Kidney (tissue), 14 donors: ENCODE data around the gene PPME1. TPM values are rescaled to one million over a fixed set of nuclear protein-coding genes. Genes with fewer than 3 reads are reported as not detected.

ENCODE experiments used
- DNase-seq, 5 donors: peaks; one replicate each; pipeline ENCODE4 v3.0.0-alpha.2; 2013 to 2020
- FAIRE-seq: peaks from 2 replicates; lab custom pipeline; 2012; peaks lifted over from hg19 to GRCh38; lab: Jason Lieb, UNC
- H3K27ac ChIP-seq, 2 donors: one replicate each; pipeline ENCODE4 v1.7.0; 2013; ENCODE audit warnings: low read depth in 2 of 2, low read length in 2 of 2, inconsistent platforms in 1 of 2
- H3K27me3 ChIP-seq: one replicate; pipeline ENCODE4 v1.7.1; 2013; ENCODE audit warnings: low read length, inconsistent platforms; ENCODE audit not compliant: control insufficient read depth, insufficient read depth
- H3K36me3 ChIP-seq, 3 donors: one replicate each; pipeline versions ENCODE4 v1.7.0 to v1.7.1; 2013; ENCODE audit warnings: low read length in 3 of 3, control low read depth in 1 of 3, inconsistent platforms in 1 of 3; ENCODE audit not compliant: insufficient read depth in 3 of 3, control insufficient read depth in 2 of 3
- H3K4me1 ChIP-seq, 3 donors: one replicate each; pipeline versions ENCODE4 v1.7.0 to v1.7.1; 2013; ENCODE audit warnings: low read length in 3 of 3, inconsistent platforms in 1 of 3, low read depth in 1 of 3; ENCODE audit not compliant: control insufficient read depth in 2 of 3, insufficient read depth in 2 of 3
- H3K4me3 ChIP-seq, 3 donors: one replicate each; pipeline versions ENCODE4 v1.7.0 to v1.8.1; 2013; ENCODE audit warnings: low read length in 3 of 3, control low read depth in 1 of 3, inconsistent platforms in 1 of 3
- H3K9ac ChIP-seq, 3 donors: one replicate each; pipeline versions ENCODE4 v1.7.0 to v1.7.1; 2013; ENCODE audit warnings: low read length in 3 of 3, control low read depth in 1 of 3, inconsistent platforms in 1 of 3
- H3K9me3 ChIP-seq, 3 donors: one replicate each; pipeline versions ENCODE4 v1.7.0 to v1.7.1; 2013; ENCODE audit warnings: low read length in 3 of 3, control low read depth in 1 of 3, inconsistent platforms in 1 of 3; ENCODE audit not compliant: control insufficient read depth in 2 of 3, insufficient read depth in 1 of 3
- intact Hi-C: fragments of 100-400 bp; cut with DNase I; formaldehyde crosslinking; loops from one replicate; pipeline ENCODE4 v1.11.1; 2022
- polyA plus RNA-seq: library from polyadenylated mRNA; stranded (reverse); fragments of 350-450 nt; fragmentation: Illumina TruSeq; extraction: RNeasy Lipid Tissue Mini Kit (QIAGEN cat#74804); gene quantifications from one replicate; pipeline ENCODE4 v1.2.3, GENCODE V29; 2014; ENCODE audit warnings: low read depth, low replicate concordance; ENCODE audit not compliant: insufficient read depth
- total RNA-seq: library from RNA; stranded (reverse); fragmentation: NEBNext Ultra II Directional; extraction: Animal tissue kit (Norgen Biotek cat#: 25700); gene quantifications from one replicate; pipeline ENCODE4 v1.2.1, GENCODE V29; 2021
- TF ChIP-seq, protein P1 (sequence below): IDR thresholded peaks from 3 replicates; pipeline ENCODE4 v1.5.1; 2012; ENCODE audit warnings: mild to moderate bottlenecking, moderate library complexity, borderline replicate concordance; ENCODE audit not compliant: insufficient read depth; ENCODE audit errors: extremely low read depth
- donor health status: control.
- donor health status: control.
- donor health status: control.
- donor health status: control.
- donor health status: control.
- donor health status: DM: yes; HTN: yes; CAD: no.
- donor health status: Normal renal cell carcinoma (clear cell type).

PPME1 gene
- total and polyA plus RNA-seq, 2 donors from 2014 or later = 34.1 to 40.8 TPM

DNA sequence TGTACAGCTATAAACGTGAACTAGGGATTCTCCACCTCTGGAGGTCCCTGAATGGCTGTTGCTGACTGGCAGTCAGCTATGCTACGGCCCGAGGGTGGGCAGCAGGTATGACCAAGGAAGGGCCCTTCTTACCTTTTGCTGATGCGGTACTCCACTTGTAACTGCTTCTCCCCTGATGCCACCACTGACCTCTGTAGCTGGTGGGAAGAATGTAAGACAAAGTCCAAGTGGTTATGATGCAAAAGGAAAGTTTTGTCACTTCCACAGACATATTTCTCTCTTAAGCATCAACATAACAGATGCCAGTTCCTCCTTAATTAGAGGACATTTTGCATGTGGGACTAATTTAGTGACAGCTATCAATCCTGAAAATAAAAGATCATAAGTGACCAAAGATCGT lies 108.2 kb downstream of the PPME1 start:
- H3K9me3 ChIP-seq = no peaks in the 10 kb centered on the region
- H3K27me3 ChIP-seq = no peaks in the 10 kb centered on the region
- no peak overlapping the region for H3K27ac ChIP-seq
- intact Hi-C loops = no loop called here
- no peak overlapping the region for H3K9ac ChIP-seq
- no peak overlapping the region for H3K4me3 ChIP-seq
- FAIRE-seq (no peak), DNase-seq (no peak)
- TF ChIP-seq, protein P1, sequence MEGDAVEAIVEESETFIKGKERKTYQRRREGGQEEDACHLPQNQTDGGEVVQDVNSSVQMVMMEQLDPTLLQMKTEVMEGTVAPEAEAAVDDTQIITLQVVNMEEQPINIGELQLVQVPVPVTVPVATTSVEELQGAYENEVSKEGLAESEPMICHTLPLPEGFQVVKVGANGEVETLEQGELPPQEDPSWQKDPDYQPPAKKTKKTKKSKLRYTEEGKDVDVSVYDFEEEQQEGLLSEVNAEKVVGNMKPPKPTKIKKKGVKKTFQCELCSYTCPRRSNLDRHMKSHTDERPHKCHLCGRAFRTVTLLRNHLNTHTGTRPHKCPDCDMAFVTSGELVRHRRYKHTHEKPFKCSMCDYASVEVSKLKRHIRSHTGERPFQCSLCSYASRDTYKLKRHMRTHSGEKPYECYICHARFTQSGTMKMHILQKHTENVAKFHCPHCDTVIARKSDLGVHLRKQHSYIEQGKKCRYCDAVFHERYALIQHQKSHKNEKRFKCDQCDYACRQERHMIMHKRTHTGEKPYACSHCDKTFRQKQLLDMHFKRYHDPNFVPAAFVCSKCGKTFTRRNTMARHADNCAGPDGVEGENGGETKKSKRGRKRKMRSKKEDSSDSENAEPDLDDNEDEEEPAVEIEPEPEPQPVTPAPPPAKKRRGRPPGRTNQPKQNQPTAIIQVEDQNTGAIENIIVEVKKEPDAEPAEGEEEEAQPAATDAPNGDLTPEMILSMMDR = no peak
- no peaks in the 10 kb centered on the region for H3K36me3 ChIP-seq
- no peaks in the 10 kb centered on the region for H3K4me1 ChIP-seq

DNA sequence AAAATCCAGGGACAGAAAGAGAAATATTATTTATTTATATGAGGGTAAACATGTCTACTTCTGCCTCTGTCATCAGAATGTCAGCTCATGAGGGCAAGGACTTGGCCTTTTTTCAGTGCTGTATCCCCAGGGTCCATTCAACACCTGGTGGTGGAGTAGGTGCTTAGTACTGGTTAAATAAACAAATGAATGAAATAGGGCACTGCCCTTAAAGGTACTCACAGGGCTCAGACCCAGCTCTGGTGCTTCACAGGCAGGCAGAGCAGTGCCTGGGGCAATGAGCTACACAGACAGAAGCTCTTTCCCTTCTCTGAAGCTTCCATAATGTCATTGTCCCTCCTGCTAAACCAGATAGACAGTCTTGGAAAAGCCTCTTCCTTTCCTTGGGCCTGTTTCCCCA lies 109.4 kb downstream of the PPME1 start:
- no peak for DNase-seq
- no peak overlapping the region for H3K9ac ChIP-seq
- TF ChIP-seq, protein P1 = no peak
- no peak overlapping the region for H3K4me3 ChIP-seq
- no peak overlapping the region for H3K27ac ChIP-seq
- H3K9me3 ChIP-seq = no peaks in the 10 kb centered on the region
- intact Hi-C loops = no loop called here
- no peak for FAIRE-seq
- no peaks in the 10 kb centered on the region for H3K4me1 ChIP-seq
- H3K36me3 ChIP-seq = no peaks in the 10 kb centered on the region
- no peaks in the 10 kb centered on the region for H3K27me3 ChIP-seq

DNA sequence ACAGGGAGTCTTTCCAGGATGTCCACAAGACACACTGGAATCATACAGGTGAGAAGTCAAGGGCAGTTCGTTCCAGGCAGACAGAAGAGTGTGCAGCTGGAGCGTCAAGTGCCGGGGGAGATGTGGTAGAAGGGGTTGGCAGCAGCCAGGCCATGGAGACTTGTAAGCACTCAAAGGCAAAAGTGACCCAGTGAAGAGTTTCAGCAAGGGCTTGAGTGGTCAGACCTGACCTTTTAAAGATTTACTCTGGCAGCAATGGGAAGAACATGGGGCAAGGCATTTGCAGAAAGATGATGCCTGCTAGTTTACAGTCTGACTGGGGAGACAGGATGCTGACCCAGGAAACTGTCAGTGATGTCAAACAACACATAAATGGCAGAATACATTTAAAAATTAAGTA lies 111.3 kb downstream of the PPME1 start:
- intact Hi-C loops = no loop called here
- DNase-seq (no peak), FAIRE-seq (no peak)
- Histone ChIP-seq H3K9ac (no peak overlapping the region), H3K27ac (no peak overlapping the region), H3K36me3 (no peaks in the 10 kb centered on the region), H3K9me3 (no peaks in the 10 kb centered on the region), H3K4me1 (no peaks in the 10 kb centered on the region), H3K4me3 (no peak overlapping the region), H3K27me3 (no peaks in the 10 kb centered on the region)
- TF ChIP-seq, protein P1 = no peak

DNA sequence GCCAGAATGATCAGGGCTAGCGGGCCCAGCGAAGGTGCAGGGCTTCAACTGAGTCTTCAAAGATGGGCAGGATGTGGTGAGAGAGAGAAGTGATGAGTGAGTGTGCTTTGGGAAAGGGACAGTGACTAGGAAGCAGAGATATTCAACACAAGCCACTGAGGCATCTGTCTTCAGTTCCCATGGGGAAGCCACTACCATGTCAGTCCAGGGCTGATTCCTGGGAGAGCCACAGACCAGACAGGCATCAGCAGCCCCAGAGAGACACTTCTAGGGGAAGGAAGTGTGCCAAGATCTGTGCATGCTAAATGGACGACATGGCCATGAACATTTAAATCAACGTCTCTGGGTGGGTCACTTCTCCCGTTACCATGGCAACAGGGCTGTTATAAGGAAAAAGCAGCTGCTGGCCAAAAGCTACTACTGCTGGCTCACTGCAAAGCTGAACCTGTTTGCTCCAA lies 111.9 kb downstream of the PPME1 start:
- DNase-seq = peak in 1 of 5 donors; percentile 29
- H3K4me1 ChIP-seq = no peaks in the 10 kb centered on the region

More for the DNA sequence above, 111.9 kb downstream of the PPME1 start:
- no peaks in the 10 kb centered on the region for H3K27me3 ChIP-seq
- no peaks in the 10 kb centered on the region for H3K9me3 ChIP-seq
- H3K27ac ChIP-seq = no peak overlapping the region
- no peak overlapping the region for H3K9ac ChIP-seq
- H3K4me3 ChIP-seq = no peak overlapping the region
- intact Hi-C loops = no loop called here
- no peak for FAIRE-seq
- TF ChIP-seq, protein P1 = no peak
- no peaks in the 10 kb centered on the region for H3K36me3 ChIP-seq
